ENCODE results near the gene IL1RAPL1.

GRCh38 chrX:29434939-29435338 is 847.7 kb downstream of the IL1RAPL1 start:
- TF ChIP-seq RARB (CRISPR knock-in tag; IDR thresholded peaks at IDR 0.05) (no peak), ARNTL (CRISPR knock-in tag; IDR thresholded peaks at IDR 0.05; ENCODE audit: borderline replicate concordance, low read depth) (no peak)
- TF ChIP-seq, protein P1, sequence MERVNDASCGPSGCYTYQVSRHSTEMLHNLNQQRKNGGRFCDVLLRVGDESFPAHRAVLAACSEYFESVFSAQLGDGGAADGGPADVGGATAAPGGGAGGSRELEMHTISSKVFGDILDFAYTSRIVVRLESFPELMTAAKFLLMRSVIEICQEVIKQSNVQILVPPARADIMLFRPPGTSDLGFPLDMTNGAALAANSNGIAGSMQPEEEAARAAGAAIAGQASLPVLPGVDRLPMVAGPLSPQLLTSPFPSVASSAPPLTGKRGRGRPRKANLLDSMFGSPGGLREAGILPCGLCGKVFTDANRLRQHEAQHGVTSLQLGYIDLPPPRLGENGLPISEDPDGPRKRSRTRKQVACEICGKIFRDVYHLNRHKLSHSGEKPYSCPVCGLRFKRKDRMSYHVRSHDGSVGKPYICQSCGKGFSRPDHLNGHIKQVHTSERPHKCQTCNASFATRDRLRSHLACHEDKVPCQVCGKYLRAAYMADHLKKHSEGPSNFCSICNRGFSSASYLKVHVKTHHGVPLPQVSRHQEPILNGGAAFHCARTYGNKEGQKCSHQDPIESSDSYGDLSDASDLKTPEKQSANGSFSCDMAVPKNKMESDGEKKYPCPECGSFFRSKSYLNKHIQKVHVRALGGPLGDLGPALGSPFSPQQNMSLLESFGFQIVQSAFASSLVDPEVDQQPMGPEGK (CRISPR knock-in tag; IDR thresholded peaks at IDR 0.05; ENCODE audit: borderline replicate concordance) = no peak

Measured in SK-N-SH treated with all-trans-retinoic acid at 6 μM for 48 hours (cell line).